Activated naive CD8-positive, alpha-beta T cell treated with anti-CD3 and anti-CD28 coated beads, Interleukin-2, amount 10 ng/mL, durations not matched to agents 7 days and 5 days (primary cell): ENCODE results near the gene SAMD4A. TPM values are rescaled to one million over a fixed set of nuclear protein-coding genes. Genes with fewer than 3 reads are reported as not detected.
A peak's percentile ranks its signal among the peaks of the same experiment; 100 is the strongest.

ENCODE experiments used
- ATAC-seq: fragments of 150-1000 bp; cut with Tn5 transposase; one replicate; pipeline ENCODE4 v1.10.0; 2021; ENCODE audit warnings: low read depth, moderate library complexity
- POLR2A ChIA-PET: fragments of 350-600 bp; sonication (Branson Sonifier 250); formaldehyde crosslinking; loops from one replicate; lab custom pipeline; 2021; ENCODE audit warnings: antibody characterized with exemption; lab: Charles Lee
- DNase-seq: peaks from one replicate; pipeline ENCODE4 v3.0.0; 2021
- H3K27ac Mint-ChIP-seq: one replicate; pipeline ENCODE4 v1.8.0; 2022; ENCODE audit warnings: mild to moderate bottlenecking, mixed read lengths
- H3K27me3 Mint-ChIP-seq: one replicate; pipeline ENCODE4 v1.8.0; 2022; ENCODE audit warnings: mild to moderate bottlenecking, moderate library complexity, mixed read lengths
- H3K36me3 Mint-ChIP-seq: one replicate; pipeline ENCODE4 v1.8.0; 2021; ENCODE audit warnings: mild to moderate bottlenecking, mixed read lengths
- H3K4me1 Mint-ChIP-seq: one replicate; pipeline ENCODE4 v1.8.0; 2021; ENCODE audit warnings: mixed read lengths
- H3K4me3 Mint-ChIP-seq: one replicate; pipeline ENCODE4 v1.8.0; 2022; ENCODE audit warnings: mild to moderate bottlenecking, moderate library complexity, mixed read lengths
- H3K9me3 Mint-ChIP-seq: one replicate; pipeline ENCODE4 v1.8.0; 2021; ENCODE audit warnings: mixed read lengths
- total RNA-seq, 2 experiments: library from RNA; stranded (reverse); gene quantifications; one replicate each; pipeline ENCODE4 v1.2.3, GENCODE V29; 2021

Gene SAMD4A
- total RNA-seq, 2 experiments from 2014 or later: 2.6 to 2.7 TPM

GRCh38 chr14:54719406-54719805 is 152.5 kb downstream of the SAMD4A start:
- Mint-ChIP-seq H3K27me3 (peaks cover 9% of the 10 kb centered on the region), H3K36me3 (peaks cover 4% of the 10 kb centered on the region), H3K4me3 (no peak overlapping the region), H3K9me3 (no peaks in the 10 kb centered on the region), H3K4me1 (peaks cover 18% of the 10 kb centered on the region), H3K27ac (no peak overlapping the region)
- no peak for DNase-seq
- POLR2A ChIA-PET: no interaction called here
- no peak for ATAC-seq

- POLR2A ChIA-PET: interaction anchor here (0.5 to 1.3 kb wide), 3 partner anchors 36 to 323 kb away, joined by 3 to 8 read pairs (median 3); partner anchors contain the start of gene SAMD4A
- Mint-ChIP-seq H3K9me3 (no peaks in the 10 kb centered on the region), H3K27ac (no peak overlapping the region), H3K4me3 (peak overlapping the region; percentile 14), H3K36me3 (peaks cover 4% of the 10 kb centered on the region), H3K27me3 (peaks cover 7% of the 10 kb centered on the region), H3K4me1 (peaks cover 20% of the 10 kb centered on the region)
- ATAC-seq (peak; percentile 78), DNase-seq (no peak)
Observed at GRCh38 chr14:54722791-54723432, 156.0 kb downstream of the SAMD4A start.

DNA sequence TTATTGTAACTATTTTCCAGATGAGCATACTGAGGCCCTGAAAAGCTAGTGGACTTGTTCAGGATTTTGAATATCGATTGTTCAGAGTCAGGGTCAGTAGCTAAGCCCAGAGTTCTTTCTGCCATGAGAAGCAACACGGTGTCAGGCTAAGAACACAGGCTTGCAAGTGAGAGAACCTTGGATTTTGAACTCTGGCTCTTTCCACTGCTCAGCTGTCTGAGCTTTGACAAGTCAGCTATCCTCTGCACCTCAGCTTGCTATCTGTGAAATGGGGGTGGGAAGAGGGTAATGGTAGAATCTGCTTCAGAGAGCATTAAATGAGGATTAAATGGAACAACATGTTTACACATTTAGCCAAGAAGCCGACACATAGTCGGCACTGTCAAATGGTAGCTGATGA is 157.2 kb downstream of the SAMD4A start:
- no peak for ATAC-seq
- Mint-ChIP-seq H3K36me3 (peaks cover 4% of the 10 kb centered on the region), H3K27ac (no peak overlapping the region), H3K4me1 (peaks cover 26% of the 10 kb centered on the region), H3K9me3 (no peaks in the 10 kb centered on the region), H3K27me3 (peaks cover 7% of the 10 kb centered on the region), H3K4me3 (no peak overlapping the region)
- POLR2A ChIA-PET: interaction anchor here (1.1 kb wide), 1 partner anchor 49 kb away, joined by 3 read pairs; no protein-coding TSS in a partner anchor
- DNase-seq: no peak

- POLR2A ChIA-PET: interaction anchor here (1.1 kb wide), 1 partner anchor 48 kb away, joined by 3 read pairs; no protein-coding TSS in a partner anchor
- no peak for ATAC-seq
- no peak overlapping the region for H3K4me3 Mint-ChIP-seq
- no peak for DNase-seq
- H3K27me3 Mint-ChIP-seq: peaks cover 7% of the 10 kb centered on the region
- peaks cover 4% of the 10 kb centered on the region for H3K36me3 Mint-ChIP-seq
- no peaks in the 10 kb centered on the region for H3K9me3 Mint-ChIP-seq
- peaks cover 31% of the 10 kb centered on the region for H3K4me1 Mint-ChIP-seq
- H3K27ac Mint-ChIP-seq: no peak overlapping the region
Observed at GRCh38 chr14:54724676-54725325, 157.9 kb downstream of the SAMD4A start.

GRCh38 chr14:54725998-54726397 is 159.1 kb downstream of the SAMD4A start:
- Mint-ChIP-seq H3K4me1 (peaks cover 38% of the 10 kb centered on the region), H3K36me3 (no peaks in the 10 kb centered on the region), H3K4me3 (no peak overlapping the region), H3K27me3 (peaks cover 7% of the 10 kb centered on the region), H3K9me3 (no peaks in the 10 kb centered on the region), H3K27ac (no peak overlapping the region)
- ATAC-seq (no peak), DNase-seq (no peak)
- POLR2A ChIA-PET: no interaction called here

DNA sequence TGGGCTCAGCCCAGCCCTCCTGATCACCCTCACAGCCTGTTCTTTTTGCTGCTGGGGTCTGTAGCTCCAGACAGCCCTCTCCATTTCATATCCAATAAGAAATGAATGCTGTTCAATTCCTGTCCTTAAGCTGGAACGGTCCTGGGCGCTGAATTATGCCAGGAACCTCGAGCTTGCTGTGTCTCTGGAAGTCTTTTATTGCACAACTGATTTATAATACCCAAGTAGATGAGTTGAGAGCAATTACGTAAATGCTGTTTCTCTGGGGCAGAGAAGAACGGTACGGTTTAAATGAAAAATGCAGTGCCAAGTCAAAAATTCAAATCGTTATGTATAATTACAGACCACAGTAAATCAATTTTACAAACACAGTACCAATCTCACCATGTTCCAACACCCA is 161.0 kb downstream of the SAMD4A start:
- peaks cover 33% of the 10 kb centered on the region for H3K4me1 Mint-ChIP-seq
- no peaks in the 10 kb centered on the region for H3K36me3 Mint-ChIP-seq
- peaks cover 7% of the 10 kb centered on the region for H3K27me3 Mint-ChIP-seq
- no peak for DNase-seq
- POLR2A ChIA-PET: interaction anchor here (1.1 to 1.3 kb wide), 3 partner anchors 16 to 162 kb away, joined by 3 to 4 read pairs (median 4); partner anchors contain the start of gene SAMD4A
- no peaks in the 10 kb centered on the region for H3K9me3 Mint-ChIP-seq
- no peak overlapping the region for H3K27ac Mint-ChIP-seq
- no peak overlapping the region for H3K4me3 Mint-ChIP-seq
- ATAC-seq: no peak

DNA sequence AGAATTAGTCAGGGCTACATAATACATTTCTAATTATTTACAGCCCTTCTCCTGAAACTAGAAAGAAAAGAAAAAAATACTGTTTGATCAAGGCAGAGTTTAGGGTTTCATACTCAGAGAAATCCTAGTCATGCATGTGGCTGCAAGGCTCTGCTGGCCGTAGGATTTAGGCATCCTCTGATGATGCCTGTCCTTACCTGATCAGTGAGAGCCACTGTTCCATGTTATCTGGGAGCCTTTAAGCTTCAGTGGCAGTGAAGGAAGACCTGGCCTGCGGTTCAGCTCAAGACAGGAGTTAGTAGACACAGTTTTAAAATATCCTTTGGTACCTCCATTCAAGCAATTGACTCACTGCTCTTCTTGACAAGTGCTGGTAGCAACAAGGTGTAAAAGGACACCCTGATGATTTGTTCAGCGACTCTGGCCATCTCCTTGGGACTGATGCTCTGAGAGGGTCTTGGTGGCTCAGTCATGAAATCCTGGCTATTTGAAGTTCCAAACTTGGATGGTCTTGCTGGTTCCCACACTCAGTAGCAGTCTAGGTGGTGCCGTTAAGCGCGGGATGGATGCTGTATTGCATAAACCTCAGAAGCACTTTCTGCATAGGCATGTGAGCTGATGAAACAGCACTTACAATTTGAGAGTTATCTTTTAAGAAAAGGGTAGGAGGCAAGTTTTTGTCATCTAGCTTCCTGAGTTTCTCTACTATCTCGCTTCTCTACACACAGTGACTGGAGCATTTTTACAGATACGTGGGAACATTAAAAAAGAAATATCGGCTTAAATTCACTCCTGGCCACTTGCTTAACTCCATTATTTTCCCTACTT is 162.0 kb downstream of the SAMD4A start:
- Mint-ChIP-seq H3K36me3 (no peaks in the 10 kb centered on the region), H3K4me1 (peaks cover 39% of the 10 kb centered on the region)

DNA sequence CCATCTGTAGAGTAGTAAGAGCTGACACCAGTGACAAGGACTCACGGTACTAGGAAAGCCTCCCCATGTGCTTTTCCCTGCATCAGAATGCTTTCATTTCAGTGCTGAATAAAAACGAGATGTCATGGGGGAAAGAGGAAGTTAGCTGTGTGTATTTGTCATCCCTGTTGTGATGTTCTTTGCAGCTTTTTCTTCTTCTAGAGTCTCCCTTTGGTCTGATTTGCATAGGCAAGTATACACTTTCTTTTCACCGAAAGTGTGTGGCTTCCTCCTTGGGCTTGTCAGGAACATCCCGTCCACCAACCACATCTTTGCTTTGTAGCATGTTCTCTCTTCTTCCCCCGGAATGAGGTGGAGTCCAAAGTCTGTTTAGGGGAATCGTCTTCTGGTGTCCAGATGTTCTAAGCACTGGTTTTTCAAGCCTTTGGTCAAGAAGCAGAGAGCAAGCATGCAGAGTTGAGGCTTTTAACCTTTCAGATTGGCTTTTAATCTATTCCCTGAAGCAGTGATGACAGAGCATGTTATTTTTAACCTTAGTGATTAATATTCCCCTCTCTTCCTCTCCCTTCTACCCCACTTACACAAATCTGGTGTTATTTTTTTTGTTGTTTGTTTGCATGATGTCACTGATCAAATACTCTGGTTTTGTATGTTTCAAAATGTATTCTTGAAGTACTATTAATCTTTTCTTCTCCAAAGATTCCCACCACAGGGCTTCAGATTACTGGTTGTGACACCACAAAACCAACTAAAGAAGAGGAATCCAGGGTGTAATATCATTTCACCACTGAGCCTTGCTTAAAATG is 163.4 kb downstream of the SAMD4A start:
- Mint-ChIP-seq H3K27ac (peak overlapping the region; percentile 86), H3K4me1 (peaks cover 45% of the 10 kb centered on the region), H3K27me3 (peaks cover 2% of the 10 kb centered on the region), H3K4me3 (peak overlapping the region; percentile 68), H3K9me3 (no peaks in the 10 kb centered on the region), H3K36me3 (no peaks in the 10 kb centered on the region)
- DNase-seq: no peak
- POLR2A ChIA-PET: interaction anchor here (0.9 to 1.3 kb wide), 2 partner anchors 13 to 19 kb away, joined by 6 to 7 read pairs; no protein-coding TSS in a partner anchor
- peak; percentile 92 for ATAC-seq

More for the DNA sequence above, 162.0 kb downstream of the SAMD4A start:
- H3K27me3 Mint-ChIP-seq: peaks cover 7% of the 10 kb centered on the region
- ATAC-seq (no peak), DNase-seq (no peak)
- peak overlapping the region; percentile 86 for H3K27ac Mint-ChIP-seq
- no peaks in the 10 kb centered on the region for H3K9me3 Mint-ChIP-seq
- H3K4me3 Mint-ChIP-seq: no peak overlapping the region
- POLR2A ChIA-PET: interaction anchor here (0.6 to 1.3 kb wide), 4 partner anchors 11 to 162 kb away, joined by 3 to 6 read pairs (median 4); partner anchors contain the start of gene SAMD4A

DNA sequence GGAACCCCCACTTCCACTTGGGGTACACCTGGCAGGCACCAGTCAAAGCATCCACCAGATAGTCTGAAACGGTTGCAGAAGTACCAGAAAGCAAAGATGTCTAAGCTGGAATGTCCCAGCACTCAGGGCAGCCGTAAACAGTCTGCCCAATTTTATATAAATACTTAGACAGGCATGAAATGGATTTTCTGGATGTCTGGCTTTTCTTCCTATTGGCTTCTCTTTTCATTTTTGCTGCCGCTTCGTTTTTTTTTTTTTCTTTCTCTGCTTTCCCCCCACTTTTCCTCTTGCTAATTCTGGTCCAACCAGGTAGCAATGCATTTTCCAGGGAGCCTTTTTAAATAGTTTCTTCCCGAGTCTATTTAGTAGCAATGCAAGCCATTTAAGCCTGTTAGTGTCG is 168.0 kb downstream of the SAMD4A start:
- DNase-seq (no peak), ATAC-seq (no peak)
- Mint-ChIP-seq H3K27ac (no peak overlapping the region), H3K9me3 (no peaks in the 10 kb centered on the region), H3K36me3 (peaks cover 8% of the 10 kb centered on the region), H3K27me3 (no peaks in the 10 kb centered on the region), H3K4me3 (no peak overlapping the region), H3K4me1 (peaks cover 62% of the 10 kb centered on the region)
- POLR2A ChIA-PET: interaction anchor here (2.1 kb wide), 1 partner anchor 8 kb away, joined by 5 read pairs; no protein-coding TSS in a partner anchor

DNA sequence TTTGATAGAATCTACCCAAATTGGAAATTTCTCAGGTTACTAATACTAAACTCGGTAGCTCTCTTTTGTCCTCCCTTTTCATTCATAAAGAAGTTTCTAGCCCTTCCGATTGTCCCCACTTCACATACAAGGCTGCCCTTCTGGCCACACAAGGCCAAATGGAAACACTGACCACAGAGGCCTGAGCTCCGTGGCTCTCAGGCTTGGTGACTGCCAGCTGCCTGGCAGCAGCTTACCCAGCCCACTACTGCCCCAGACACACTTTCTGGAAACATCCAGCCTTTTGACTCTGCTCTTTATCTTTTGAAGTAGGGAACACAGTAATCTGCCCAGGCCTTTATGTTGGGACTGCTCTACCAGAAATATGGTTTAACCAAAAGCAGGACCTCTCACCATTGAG is 168.5 kb downstream of the SAMD4A start:
- Mint-ChIP-seq H3K4me3 (no peak overlapping the region), H3K9me3 (no peaks in the 10 kb centered on the region), H3K27ac (no peak overlapping the region), H3K36me3 (peaks cover 9% of the 10 kb centered on the region), H3K27me3 (no peaks in the 10 kb centered on the region), H3K4me1 (peaks cover 60% of the 10 kb centered on the region)
- ATAC-seq (no peak), DNase-seq (no peak)
- POLR2A ChIA-PET: interaction anchor here (2.1 kb wide), 1 partner anchor 8 kb away, joined by 5 read pairs; no protein-coding TSS in a partner anchor

DNA sequence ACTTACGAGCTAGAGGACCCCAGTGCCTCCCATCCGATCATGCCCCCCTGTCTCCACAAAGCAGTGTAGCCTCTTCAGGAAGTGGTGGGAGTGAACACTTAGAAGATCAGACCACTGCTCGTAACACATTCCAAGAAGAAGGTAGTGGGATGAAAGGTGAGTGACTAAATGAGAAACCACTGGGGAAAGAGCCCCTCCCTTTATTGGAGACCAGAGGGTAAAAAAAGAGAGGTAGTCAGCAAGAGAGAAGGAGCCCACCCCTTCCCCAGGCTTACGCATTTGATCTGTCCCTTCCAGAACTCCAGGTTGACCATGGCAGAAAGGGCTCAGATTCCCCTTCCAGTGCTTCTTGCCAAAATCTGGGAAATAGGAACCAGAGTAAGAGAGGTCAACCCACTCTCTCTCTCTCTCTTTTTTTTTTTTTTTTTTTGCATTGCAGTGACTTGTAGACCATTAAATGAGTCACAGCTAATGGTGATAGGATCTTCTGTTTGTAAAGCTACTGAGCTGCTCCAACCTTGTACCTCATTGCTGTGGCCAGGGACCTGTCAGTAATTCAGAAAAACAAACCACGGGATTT is 170.3 kb downstream of the SAMD4A start:
- Mint-ChIP-seq H3K27me3 (no peaks in the 10 kb centered on the region), H3K4me3 (peak overlapping the region; percentile 72), H3K9me3 (no peaks in the 10 kb centered on the region), H3K36me3 (peaks cover 12% of the 10 kb centered on the region), H3K4me1 (peaks cover 62% of the 10 kb centered on the region), H3K27ac (peak overlapping the region; percentile 84)
- POLR2A ChIA-PET: interaction anchor here (0.6 to 1.5 kb wide), 4 partner anchors 15 to 170 kb away, joined by 3 to 5 read pairs (median 3); partner anchors contain the start of gene SAMD4A
- ATAC-seq (peak; percentile 78), DNase-seq (no peak)

DNA sequence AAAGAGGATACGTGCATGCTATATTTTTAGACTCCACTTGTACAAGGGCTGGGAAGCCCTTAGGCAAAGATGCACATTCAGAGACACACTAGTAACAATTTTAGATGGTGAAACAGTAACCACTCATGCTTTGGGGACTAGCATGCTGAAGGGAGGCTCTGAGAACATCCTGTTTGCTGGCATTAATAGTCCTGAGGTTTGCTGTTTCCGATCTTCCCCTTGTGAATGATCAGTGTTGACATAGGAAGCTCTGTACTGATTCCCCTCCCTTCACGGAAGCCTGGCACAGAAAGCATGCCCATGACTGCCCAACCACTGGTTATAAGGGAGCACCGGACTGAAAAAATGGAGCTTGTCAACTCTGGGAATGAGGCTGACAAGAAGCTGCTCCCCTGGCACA is 171.1 kb downstream of the SAMD4A start:
- Mint-ChIP-seq H3K27ac (peak overlapping the region; percentile 84), H3K4me3 (peak overlapping the region; percentile 72)
- POLR2A ChIA-PET: interaction anchor here (0.6 to 1.5 kb wide), 5 partner anchors 16 to 171 kb away, joined by 3 to 5 read pairs (median 3); partner anchors contain the start of gene SAMD4A

More for the DNA sequence above, 171.1 kb downstream of the SAMD4A start:
- Mint-ChIP-seq H3K9me3 (no peaks in the 10 kb centered on the region), H3K36me3 (peaks cover 12% of the 10 kb centered on the region), H3K4me1 (peaks cover 68% of the 10 kb centered on the region), H3K27me3 (no peaks in the 10 kb centered on the region)
- peak; percentile 12 for ATAC-seq
- no peak for DNase-seq
